Skeletal muscle tissue (tissue), 4 donors: ENCODE data around the gene HUS1. TPM values are rescaled to one million over a fixed set of nuclear protein-coding genes. Genes with fewer than 3 reads are reported as not detected.
"Not testable (repeated sequence)": the region's sequence is repeated elsewhere in the genome, so short reads cannot be mapped to it uniquely, and the experiment has no call there.

Experiments
- H3K27ac ChIP-seq: one replicate; pipeline ENCODE4 v1.7.0; 2013; ENCODE audit warnings: mild to moderate bottlenecking, low read depth, low read length, inconsistent platforms
- H3K27me3 ChIP-seq, 3 donors: one replicate each; pipeline ENCODE4 v1.7.0; 2013; ENCODE audit warnings: low read length in 3 of 3; ENCODE audit not compliant: control insufficient read depth in 3 of 3, insufficient read depth in 3 of 3
- H3K36me3 ChIP-seq, 3 donors: one replicate each; pipeline ENCODE4 v1.7.0; 2013; ENCODE audit warnings: low read length in 3 of 3; ENCODE audit not compliant: control insufficient read depth in 3 of 3, insufficient read depth in 3 of 3
- H3K4me1 ChIP-seq, 3 donors: one replicate each; pipeline ENCODE4 v1.7.0; 2013; ENCODE audit warnings: low read length in 3 of 3, mild to moderate bottlenecking in 3 of 3; ENCODE audit not compliant: control insufficient read depth in 3 of 3, insufficient read depth in 3 of 3
- H3K4me3 ChIP-seq, 3 donors: one replicate each; pipeline ENCODE4 v1.7.0; 2013; ENCODE audit warnings: low read length in 3 of 3
- H3K9ac ChIP-seq, 3 donors: one replicate each; pipeline ENCODE4 v1.7.0; 2013; ENCODE audit warnings: low read length in 3 of 3, mild to moderate bottlenecking in 3 of 3, moderate library complexity in 2 of 3, low read depth in 1 of 3
- H3K9me3 ChIP-seq, 3 donors: one replicate each; pipeline ENCODE4 v1.7.0; 2013; ENCODE audit warnings: low read length in 3 of 3; ENCODE audit not compliant: control insufficient read depth in 3 of 3
- total RNA-seq: library from RNA; depleted of rRNA; stranded (reverse); fragments of >200 nt; gene quantifications from one replicate; pipeline ENCODE4 v1.2.3, GENCODE V29; 2014
- donor health status: Osteomylitis.

The HUS1 gene
- total RNA-seq, 1 donor from 2014 or later: 10.4 TPM

DNA sequence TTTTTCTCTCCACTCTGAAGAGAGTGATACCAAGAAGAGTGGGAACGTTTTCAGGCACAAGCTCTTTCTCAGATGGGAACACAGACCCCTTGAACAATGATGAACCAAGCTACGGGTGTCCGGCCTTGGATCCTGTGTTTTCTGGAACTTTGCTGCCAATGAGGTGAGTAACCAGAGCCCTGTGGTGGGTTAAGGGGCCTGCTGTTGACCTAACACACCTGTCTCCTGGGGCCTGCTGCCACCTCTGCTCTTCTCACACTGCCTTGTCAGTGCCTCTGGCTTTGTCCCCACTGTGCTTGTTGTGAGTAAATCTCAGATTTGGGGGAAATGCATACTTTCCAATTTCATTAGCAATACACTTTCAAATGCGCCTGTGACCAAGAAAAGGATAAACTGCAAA, 29.7 kb downstream of the HUS1 start:
- Histone ChIP-seq H3K36me3 (peaks cover 2 to 7% (median 5%) of the 10 kb centered on the region in 3 donors), H3K27ac (peak overlapping the region; percentile 20), H3K9me3 (no peaks in the 10 kb centered on the region), H3K4me1 (peaks cover 0 to 11% (median 2%) of the 10 kb centered on the region in 3 donors), H3K9ac (peak overlapping the region in 1 of 3 donors; percentile 34), H3K27me3 (no peaks in the 10 kb centered on the region), H3K4me3 (no peak overlapping the region)

DNA sequence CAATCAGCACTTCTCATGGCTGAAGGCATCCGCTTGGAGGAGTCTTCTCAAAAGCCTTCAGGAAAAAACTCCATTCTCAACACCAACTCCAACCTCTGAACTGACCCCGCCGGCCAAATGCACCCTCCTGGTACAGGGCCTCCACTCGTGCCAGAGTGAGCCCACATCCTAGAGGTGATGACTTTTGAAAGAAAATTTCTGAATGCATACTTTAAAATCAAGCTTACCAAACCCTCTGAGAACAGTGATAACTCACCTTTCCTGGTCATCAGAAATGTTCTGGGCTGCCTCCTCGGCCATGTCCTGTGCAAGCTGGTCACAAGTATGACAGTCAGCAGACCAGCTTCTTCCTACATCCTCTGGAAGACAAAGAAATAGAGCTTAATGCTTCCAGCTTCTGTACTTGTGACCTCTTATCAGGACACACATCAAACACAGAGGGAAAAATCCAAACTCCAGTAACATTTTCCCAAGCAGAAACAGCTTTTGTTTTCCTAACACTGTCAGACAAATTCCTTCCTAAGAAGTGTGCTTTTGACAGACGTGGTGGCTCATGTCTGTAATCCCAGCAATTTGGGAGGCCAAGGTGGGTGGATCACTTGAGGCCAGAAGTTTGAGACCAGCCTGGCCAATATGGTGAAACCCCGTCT, 31.1 kb downstream of the HUS1 start, which contains the start of gene PKD1L1:
Gene PKD1L1 (minus strand): TSS at position 326 of the 650 bp plus-strand sequence. CDS start 26 bp downstream, at position 300.
- peak within 1 kb of the TSS; percentile 41 for H3K27ac ChIP-seq
- H3K27me3 ChIP-seq: no peaks in the 10 kb centered on the region
- H3K9me3 ChIP-seq: no peaks in the 10 kb centered on the region
- H3K4me3 ChIP-seq: no peak within 1 kb of the TSS
- H3K9ac ChIP-seq: no peak within 1 kb of the TSS
- H3K36me3 ChIP-seq: no peaks in the 10 kb centered on the region
- H3K4me1 ChIP-seq: peaks cover 0 to 11% (median 2%) of the 10 kb centered on the region in 3 donors

DNA sequence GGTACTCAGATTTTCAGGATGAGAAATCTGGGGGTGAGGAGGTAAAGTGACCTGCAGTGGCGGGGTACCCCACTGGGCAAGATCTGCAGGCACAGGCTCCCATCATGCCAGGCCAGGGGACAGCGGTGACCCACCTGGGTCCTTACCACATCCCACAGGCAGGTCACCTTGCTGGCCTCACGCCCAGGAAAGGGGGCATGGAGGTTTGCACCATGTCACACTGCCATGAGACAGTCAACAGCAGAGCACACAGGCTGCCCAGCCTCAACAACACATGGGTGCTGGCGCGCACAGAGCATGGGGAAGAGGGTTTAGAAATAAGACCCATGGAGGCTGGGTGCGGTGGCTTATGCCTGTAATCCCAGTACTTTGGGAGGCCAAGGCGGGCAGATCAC, 32.1 kb downstream of the HUS1 start:
- H3K36me3 ChIP-seq: no peaks in the 10 kb centered on the region
- peaks cover 0 to 11% (median 2%) of the 10 kb centered on the region in 3 donors for H3K4me1 ChIP-seq
- no peaks in the 10 kb centered on the region for H3K27me3 ChIP-seq
- H3K4me3 ChIP-seq: no peak overlapping the region
- H3K9ac ChIP-seq: no peak overlapping the region
- H3K27ac ChIP-seq: no peak overlapping the region
- no peaks in the 10 kb centered on the region for H3K9me3 ChIP-seq

- H3K9ac ChIP-seq: no peak overlapping the region
- no peak overlapping the region for H3K4me3 ChIP-seq
- no peaks in the 10 kb centered on the region for H3K36me3 ChIP-seq
- no peaks in the 10 kb centered on the region for H3K27me3 ChIP-seq
- H3K4me1 ChIP-seq: peaks cover 0 to 11% (median 2%) of the 10 kb centered on the region in 3 donors
- no peaks in the 10 kb centered on the region for H3K9me3 ChIP-seq
- peak overlapping the region; percentile 28 for H3K27ac ChIP-seq
These were observed 32.6 kb downstream of the HUS1 start for GRCh38 chr7:47946581-47947354.

GRCh38 chr7:47945261-47946015, 34.0 kb downstream of the HUS1 start:
- Histone ChIP-seq H3K36me3 (no peaks in the 10 kb centered on the region), H3K9me3 (no peaks in the 10 kb centered on the region), H3K4me3 (no peak overlapping the region), H3K27me3 (no peaks in the 10 kb centered on the region), H3K9ac (no peak overlapping the region), H3K4me1 (peaks cover 0 to 18% (median 2%) of the 10 kb centered on the region in 3 donors), H3K27ac (peak overlapping the region; percentile 28)

DNA sequence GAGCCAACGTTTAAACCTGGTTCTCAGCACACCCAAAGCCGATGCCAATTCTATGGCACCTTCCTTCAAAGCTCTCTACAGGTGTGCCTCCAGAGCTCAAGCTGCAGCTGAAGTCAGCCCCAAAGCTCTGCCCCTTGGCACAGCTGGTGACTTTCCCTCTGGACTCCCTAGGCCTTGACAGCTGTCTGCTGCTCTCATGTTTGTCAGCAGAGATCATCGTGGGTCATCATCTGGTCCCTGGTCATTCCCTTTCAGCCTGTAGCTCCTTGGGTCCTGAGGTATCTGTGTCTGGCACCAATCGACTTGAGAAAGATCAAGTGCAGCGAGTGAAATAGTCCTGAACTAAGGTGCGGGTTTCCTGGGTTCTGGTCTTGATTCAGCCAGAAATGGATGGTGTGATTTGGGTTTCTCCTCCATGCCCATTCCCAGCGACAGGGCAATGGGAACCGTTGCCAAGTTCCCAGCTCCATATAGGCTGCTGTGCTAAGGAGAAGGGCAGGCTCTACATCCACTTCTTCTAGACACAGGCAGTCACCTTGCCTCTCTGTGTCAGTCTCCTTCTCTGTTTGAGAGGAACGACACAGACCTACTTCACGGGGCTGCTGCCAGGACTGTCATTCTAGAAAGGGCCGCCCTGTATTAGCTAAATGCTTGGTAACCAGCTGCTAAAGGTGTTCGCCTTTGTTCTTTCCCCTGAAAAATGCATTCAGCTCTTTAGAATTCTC, 34.7 kb downstream of the HUS1 start:
- no peaks in the 10 kb centered on the region for H3K36me3 ChIP-seq
- no peaks in the 10 kb centered on the region for H3K27me3 ChIP-seq
- H3K27ac ChIP-seq: no peak overlapping the region
- no peak overlapping the region for H3K4me3 ChIP-seq
- no peaks in the 10 kb centered on the region for H3K9me3 ChIP-seq
- H3K4me1 ChIP-seq: peaks cover 0 to 17% (median 2%) of the 10 kb centered on the region in 3 donors
- H3K9ac ChIP-seq: no peak overlapping the region

DNA sequence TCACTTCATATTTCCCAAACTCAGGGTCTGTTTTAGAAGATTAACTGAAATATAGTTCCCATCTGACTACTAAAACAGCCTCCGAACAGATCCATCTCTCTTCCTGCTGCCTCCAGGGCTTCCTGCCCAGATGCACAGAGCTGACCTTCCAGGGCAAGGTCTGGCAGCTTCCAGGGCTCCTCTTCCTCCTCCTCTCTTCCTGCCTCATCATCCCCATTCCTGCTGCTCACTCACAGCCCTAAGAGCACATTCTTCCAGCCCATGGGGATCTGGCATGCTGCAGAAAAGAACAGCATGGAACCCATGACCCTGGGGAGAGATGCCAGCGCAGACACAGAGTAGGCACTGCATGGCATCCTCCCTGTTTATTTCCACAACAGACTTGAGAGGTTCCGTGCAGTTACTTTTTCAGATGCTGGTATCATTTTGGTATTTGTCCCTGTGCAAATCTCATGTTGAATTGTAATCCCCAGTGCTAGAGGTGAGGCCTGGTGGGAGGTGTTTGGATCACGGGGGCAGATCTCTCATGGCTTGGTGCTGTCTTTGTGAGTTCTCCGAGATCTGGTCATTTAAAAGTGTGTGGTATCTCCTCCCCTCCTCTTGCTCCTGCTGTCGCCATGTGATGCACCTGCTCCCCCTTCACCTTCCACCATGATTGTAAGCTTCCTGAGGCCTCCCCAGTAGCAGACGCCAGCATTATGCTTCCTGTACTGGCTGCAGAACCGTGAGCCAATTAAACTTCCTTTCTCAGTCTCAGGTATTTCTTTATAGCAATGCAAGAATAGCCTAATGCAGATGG, 35.5 kb downstream of the HUS1 start:
- Histone ChIP-seq H3K27ac (no peak overlapping the region), H3K36me3 (no peaks in the 10 kb centered on the region), H3K9ac (no peak overlapping the region), H3K9me3 (no peaks in the 10 kb centered on the region), H3K4me3 (no peak overlapping the region), H3K4me1 (peaks cover 0 to 17% (median 2%) of the 10 kb centered on the region in 3 donors), H3K27me3 (no peaks in the 10 kb centered on the region)

DNA sequence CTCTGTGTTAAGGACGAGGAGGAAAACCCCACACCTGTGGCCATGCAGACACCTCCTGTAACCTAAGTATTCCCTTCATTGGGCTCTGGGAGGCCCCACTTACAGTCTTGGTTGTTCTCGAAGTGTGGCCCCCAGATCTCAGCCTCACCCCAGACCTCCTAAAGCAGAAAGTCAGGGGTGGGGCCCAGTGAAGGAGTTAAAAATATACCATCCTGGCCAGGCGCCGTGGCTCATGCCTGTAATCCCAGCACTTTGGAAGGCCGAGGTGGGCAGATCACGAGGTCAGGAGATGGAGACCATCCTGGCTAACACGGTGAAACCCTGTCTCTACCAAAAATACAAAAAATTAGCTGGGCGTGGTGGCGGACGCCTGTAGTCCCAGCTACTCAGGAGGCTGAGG, 36.8 kb downstream of the HUS1 start:
- H3K4me3 ChIP-seq, H3K27me3 ChIP-seq, H3K27ac ChIP-seq, H3K36me3 ChIP-seq, H3K9ac ChIP-seq, H3K9me3 ChIP-seq: not testable (repeated sequence)
- H3K4me1 ChIP-seq: peaks cover 0 to 15% (median 2%) of the 10 kb centered on the region in 3 donors

DNA sequence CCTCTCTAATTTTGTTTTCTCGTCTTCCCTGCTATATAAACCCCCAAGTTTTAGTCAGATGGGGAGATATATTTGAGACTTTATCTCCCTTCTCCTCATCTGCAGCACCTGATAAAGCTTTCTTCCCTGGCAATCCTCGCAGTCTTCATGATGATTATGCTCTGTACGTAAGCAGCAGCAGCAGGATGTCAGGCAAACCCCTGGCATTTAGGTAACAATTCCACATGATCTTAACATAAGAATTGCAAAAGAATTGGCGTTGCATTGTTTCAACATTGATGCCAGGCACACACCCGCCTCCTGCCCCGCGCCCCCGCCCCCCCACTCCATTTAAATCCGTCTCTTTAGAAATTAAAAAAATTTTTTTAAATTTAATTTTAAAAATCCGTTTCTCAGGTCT, 37.3 kb downstream of the HUS1 start:
- Histone ChIP-seq H3K4me1 (peaks cover 0 to 12% (median 2%) of the 10 kb centered on the region in 3 donors), H3K9ac (no peak overlapping the region), H3K27ac (peak overlapping the region; percentile 46), H3K36me3 (no peaks in the 10 kb centered on the region), H3K27me3 (no peaks in the 10 kb centered on the region), H3K9me3 (no peaks in the 10 kb centered on the region), H3K4me3 (no peak overlapping the region)
